ENCODE measurements around the gene SLC1A6.
"Not testable (repeated sequence)": the region's sequence is repeated elsewhere in the genome, so short reads cannot be mapped to it uniquely, and the experiment has no call there.

SLC1A6 gene

GRCh38 chr19:14952767-14953166, 26.9 kb downstream of the SLC1A6 start:
- H3K27me3 Mint-ChIP-seq (ENCODE audit: low read depth, poor library complexity): peaks cover 5% of the 10 kb centered on the region
- DNase-seq: no peak
- peaks cover 69% of the 10 kb centered on the region for H3K9me3 Mint-ChIP-seq
- TF ChIP-seq, protein P1, sequence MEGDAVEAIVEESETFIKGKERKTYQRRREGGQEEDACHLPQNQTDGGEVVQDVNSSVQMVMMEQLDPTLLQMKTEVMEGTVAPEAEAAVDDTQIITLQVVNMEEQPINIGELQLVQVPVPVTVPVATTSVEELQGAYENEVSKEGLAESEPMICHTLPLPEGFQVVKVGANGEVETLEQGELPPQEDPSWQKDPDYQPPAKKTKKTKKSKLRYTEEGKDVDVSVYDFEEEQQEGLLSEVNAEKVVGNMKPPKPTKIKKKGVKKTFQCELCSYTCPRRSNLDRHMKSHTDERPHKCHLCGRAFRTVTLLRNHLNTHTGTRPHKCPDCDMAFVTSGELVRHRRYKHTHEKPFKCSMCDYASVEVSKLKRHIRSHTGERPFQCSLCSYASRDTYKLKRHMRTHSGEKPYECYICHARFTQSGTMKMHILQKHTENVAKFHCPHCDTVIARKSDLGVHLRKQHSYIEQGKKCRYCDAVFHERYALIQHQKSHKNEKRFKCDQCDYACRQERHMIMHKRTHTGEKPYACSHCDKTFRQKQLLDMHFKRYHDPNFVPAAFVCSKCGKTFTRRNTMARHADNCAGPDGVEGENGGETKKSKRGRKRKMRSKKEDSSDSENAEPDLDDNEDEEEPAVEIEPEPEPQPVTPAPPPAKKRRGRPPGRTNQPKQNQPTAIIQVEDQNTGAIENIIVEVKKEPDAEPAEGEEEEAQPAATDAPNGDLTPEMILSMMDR (IDR thresholded peaks at IDR 0.05): no peak
- H3K36me3 Mint-ChIP-seq (ENCODE audit: low read depth): no peaks in the 10 kb centered on the region
- no peak overlapping the region for H3K4me3 Mint-ChIP-seq
- no peak overlapping the region for H3K27ac Mint-ChIP-seq
- no peaks in the 10 kb centered on the region for H3K4me1 Mint-ChIP-seq

DNA sequence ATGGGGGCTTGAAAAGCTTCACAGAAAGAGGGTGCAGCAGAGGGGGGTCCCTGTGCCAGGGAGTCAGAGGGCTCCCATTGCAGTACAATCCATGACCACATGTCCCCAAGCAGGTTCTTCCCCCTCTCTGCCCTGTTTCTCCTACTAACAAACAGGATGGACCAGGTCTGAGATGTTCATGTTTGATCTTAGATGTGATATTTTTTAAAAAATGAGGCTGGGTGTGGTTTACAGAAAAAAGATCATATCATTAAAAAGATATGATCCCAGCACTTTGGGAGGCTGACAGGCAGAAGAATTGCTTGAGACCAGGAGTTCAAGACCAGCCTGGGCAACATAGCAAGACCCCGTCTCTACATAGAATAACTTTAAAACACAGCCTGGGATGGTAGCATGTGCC, 29.2 kb downstream of the SLC1A6 start:
- no peaks in the 10 kb centered on the region for H3K4me1 Mint-ChIP-seq
- H3K36me3 Mint-ChIP-seq (ENCODE audit: low read depth): no peaks in the 10 kb centered on the region
- H3K9me3 Mint-ChIP-seq: peaks cover 65% of the 10 kb centered on the region
- H3K4me3 Mint-ChIP-seq: no peak overlapping the region
- no peak for DNase-seq
- H3K27me3 Mint-ChIP-seq (ENCODE audit: low read depth, poor library complexity): peaks cover 5% of the 10 kb centered on the region
- TF ChIP-seq, protein P1 (IDR thresholded peaks at IDR 0.05): no peak
- H3K27ac Mint-ChIP-seq: no peak overlapping the region

DNA sequence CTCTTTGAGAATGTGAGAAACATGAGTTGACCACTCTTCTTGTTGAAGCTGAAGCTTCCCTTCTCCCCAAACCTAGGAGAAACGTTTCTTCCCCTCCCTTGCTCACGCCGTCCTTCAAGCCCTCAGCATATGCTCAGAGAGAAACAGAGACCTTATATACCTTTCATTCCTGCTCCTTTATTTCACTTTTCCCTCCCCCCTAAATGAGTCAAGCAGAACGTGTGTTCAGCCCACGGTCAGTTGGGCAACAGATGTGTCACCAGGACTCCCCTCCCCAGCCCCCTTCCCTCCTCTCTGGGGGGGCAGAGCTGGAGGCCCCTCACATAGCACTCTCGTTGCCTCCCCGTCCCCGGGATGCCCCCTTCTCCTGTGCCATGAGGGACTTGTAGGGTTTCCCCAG, 29.8 kb downstream of the SLC1A6 start:
- TF ChIP-seq, protein P1 (IDR thresholded peaks at IDR 0.05): no peak
- no peak overlapping the region for H3K4me3 Mint-ChIP-seq
- DNase-seq: no peak
- no peak overlapping the region for H3K27ac Mint-ChIP-seq
- no peaks in the 10 kb centered on the region for H3K4me1 Mint-ChIP-seq
- H3K36me3 Mint-ChIP-seq (ENCODE audit: low read depth): no peaks in the 10 kb centered on the region
- peaks cover 6% of the 10 kb centered on the region for H3K27me3 Mint-ChIP-seq (ENCODE audit: low read depth, poor library complexity)
- peaks cover 63% of the 10 kb centered on the region for H3K9me3 Mint-ChIP-seq

DNA sequence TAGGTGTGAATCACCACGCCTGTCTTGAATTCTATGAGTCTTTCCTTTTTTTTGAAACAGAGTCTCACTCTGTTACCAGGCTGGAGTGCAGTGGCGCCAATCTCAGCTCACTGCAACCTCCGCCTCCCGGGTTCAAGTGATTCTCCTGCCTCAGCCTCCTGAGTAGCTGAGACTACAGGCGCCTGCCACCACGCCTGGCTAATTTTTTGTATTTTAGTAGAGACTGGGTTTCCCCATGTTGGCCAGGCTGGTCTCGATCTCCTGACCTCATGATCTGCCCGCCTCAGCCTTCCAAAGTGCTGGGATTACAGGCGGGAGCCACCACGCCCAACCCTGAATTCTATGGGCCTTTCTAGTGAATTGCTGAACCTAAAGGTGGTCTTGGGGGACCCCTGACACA, 30.3 kb downstream of the SLC1A6 start:
- not testable (repeated sequence) for H3K4me1 Mint-ChIP-seq; DNase-seq; H3K36me3 Mint-ChIP-seq (ENCODE audit: low read depth); H3K27me3 Mint-ChIP-seq (ENCODE audit: low read depth, poor library complexity); H3K4me3 Mint-ChIP-seq; H3K27ac Mint-ChIP-seq
- peaks cover 63% of the 10 kb centered on the region for H3K9me3 Mint-ChIP-seq

DNA sequence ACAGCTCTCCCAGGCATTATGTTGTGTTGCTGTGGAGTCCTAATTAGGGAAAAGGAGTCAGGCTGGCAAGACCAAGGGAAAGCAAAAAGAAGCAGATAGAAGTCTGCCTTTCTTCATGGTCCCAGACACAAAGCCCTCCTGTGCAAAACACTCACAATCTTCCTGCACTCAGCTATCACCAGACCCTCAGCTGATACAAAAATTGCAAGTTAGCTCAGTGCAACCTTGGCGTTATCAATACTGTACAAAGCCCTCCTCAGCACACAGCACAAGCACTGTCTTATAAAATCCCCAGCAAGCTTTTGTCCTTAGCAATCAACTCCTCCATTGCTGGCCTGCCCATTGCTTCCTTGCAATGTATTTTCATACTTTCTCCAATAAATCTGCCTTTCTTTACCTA, 35.2 kb downstream of the SLC1A6 start:
- Mint-ChIP-seq H3K4me3 (no peak overlapping the region), H3K4me1 (no peaks in the 10 kb centered on the region), H3K27me3 (ENCODE audit: low read depth, poor library complexity) (peaks cover 11% of the 10 kb centered on the region), H3K36me3 (ENCODE audit: low read depth) (no peaks in the 10 kb centered on the region), H3K27ac (no peak overlapping the region), H3K9me3 (peaks cover 55% of the 10 kb centered on the region)
- TF ChIP-seq, protein P1 (IDR thresholded peaks at IDR 0.05): no peak
- DNase-seq: no peak

DNA sequence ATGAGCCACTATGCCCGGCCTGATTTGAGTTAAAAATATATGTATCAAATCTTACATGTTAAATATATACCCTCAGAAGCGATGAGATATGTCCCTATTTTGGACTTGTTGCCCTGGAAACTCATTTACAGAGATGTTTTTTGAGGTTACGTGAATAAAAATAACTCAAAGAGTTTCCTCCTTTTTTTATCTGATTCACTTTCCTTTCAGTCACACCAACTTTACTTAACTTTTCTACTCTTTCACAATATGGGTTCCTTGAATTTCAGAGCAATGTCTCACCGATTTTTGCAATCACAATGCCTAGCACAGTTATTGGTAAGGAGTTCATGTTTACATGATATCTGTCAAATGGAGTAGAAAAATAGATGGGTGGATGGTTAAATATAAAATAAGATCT, 36.1 kb downstream of the SLC1A6 start:
- no peaks in the 10 kb centered on the region for H3K4me1 Mint-ChIP-seq
- H3K36me3 Mint-ChIP-seq (ENCODE audit: low read depth): no peaks in the 10 kb centered on the region
- no peak for DNase-seq
- H3K27me3 Mint-ChIP-seq (ENCODE audit: low read depth, poor library complexity): peaks cover 11% of the 10 kb centered on the region
- TF ChIP-seq, protein P1 (IDR thresholded peaks at IDR 0.05): no peak
- H3K27ac Mint-ChIP-seq: no peak overlapping the region
- H3K4me3 Mint-ChIP-seq: no peak overlapping the region
- peaks cover 61% of the 10 kb centered on the region for H3K9me3 Mint-ChIP-seq
